GM12878 (cell line): ENCODE data around the gene TMEM37. TPM values are rescaled to one million over a fixed set of nuclear protein-coding genes. Genes with fewer than 3 reads are reported as not detected.
A peak's percentile ranks its signal among the peaks of the same experiment; 100 is the strongest.

ENCODE experiments used
- ATAC-seq: fragments of 200-7000 bp; cut with Tn5 transposase; 3 replicates; pipeline ENCODE4 v1.9.1; 2020; ENCODE audit warnings: mild to moderate bottlenecking, moderate library complexity
- BruUV-seq: library from RNA; stranded (reverse); fragments of 400-500 nt; replicated peaks from 2 replicates; lab custom pipeline; 2021; lab: Mats Ljungman, UMichigan
- CTCF ChIA-PET: fragments of 300-600 bp; sonication (Branson Sonifier 250); formaldehyde crosslinking; extraction: SDS; loops from one replicate; lab custom pipeline; 2021; ENCODE audit warnings: inconsistent platforms; lab: Yijun Ruan, JAX
- POLR2A ChIA-PET: fragments of 350-600 bp; formaldehyde crosslinking; extraction: SDS; loops from one replicate; lab custom pipeline; 2021; ENCODE audit warnings: inconsistent platforms; lab: Charles Lee
- RAD21 ChIA-PET: fragments of 300-600 bp; sonication (Branson Sonifier 250); formaldehyde crosslinking; loops from one replicate; lab custom pipeline; 2023; ENCODE audit warnings: antibody characterized with exemption; ENCODE audit not compliant: unreplicated experiment; lab: Charles Lee
- SMC1A ChIA-PET: fragments of 300-600 bp; sonication (Branson Sonifier 250); formaldehyde crosslinking; loops from one replicate; lab custom pipeline; 2023; ENCODE audit not compliant: unreplicated experiment, uncharacterized antibody; lab: Charles Lee
- DNase-seq: peaks from one replicate; pipeline ENCODE4 v3.0.0-alpha.2; 2011; ENCODE audit warnings: low read depth, low spot score
- FAIRE-seq: peaks from 3 replicates; lab custom pipeline; 2011; peaks lifted over from hg19 to GRCh38; lab: Jason Lieb, UNC
- H2AFZ ChIP-seq: 2 replicates; pipeline ENCODE4 v1.6.0; 2011; ENCODE audit warnings: low read depth, low read length, control low read depth; ENCODE audit not compliant: control insufficient read depth
- H3K27ac ChIP-seq: 2 replicates; pipeline ENCODE4 v1.5.1; 2011; ENCODE audit warnings: control low read depth; ENCODE audit not compliant: control insufficient read depth, insufficient read depth
- H3K27me3 ChIP-seq, 2 experiments: replicated peaks in 1 of 2; 2 replicates each; pipeline versions ENCODE4 v1.6.0 to v1.6.1; 2011; ENCODE audit warnings: low read length in 1 of 2; ENCODE audit not compliant: control insufficient read depth in 2 of 2, insufficient read depth in 2 of 2
- H3K36me3 ChIP-seq, 2 experiments: 2 replicates each; pipeline ENCODE4 v1.5.1; 2011; ENCODE audit warnings: low read length in 1 of 2; ENCODE audit not compliant: control insufficient read depth in 2 of 2, insufficient read depth in 2 of 2
- H3K4me1 ChIP-seq: 2 replicates; pipeline ENCODE4 v1.6.1; 2011; ENCODE audit warnings: mild to moderate bottlenecking, low read length, moderate library complexity, mixed read lengths; ENCODE audit not compliant: control insufficient read depth, insufficient read depth
- H3K4me2 ChIP-seq: 2 replicates; pipeline ENCODE4 v1.6.0; 2011; ENCODE audit warnings: control low read depth; ENCODE audit not compliant: control insufficient read depth, insufficient read depth
- H3K4me3 ChIP-seq: fragments of 200-600 bp; sonication (generic); 2 replicates; pipeline ENCODE4 v1.5.1; 2016
- H3K79me2 ChIP-seq: 2 replicates; pipeline ENCODE4 v1.6.0; 2011; ENCODE audit warnings: low read length; ENCODE audit not compliant: control insufficient read depth, insufficient read depth
- H3K9ac ChIP-seq: 2 replicates; pipeline ENCODE4 v1.8.0; 2011; ENCODE audit warnings: low read length, control low read depth, mixed read lengths; ENCODE audit not compliant: control insufficient read depth, insufficient read depth
- H3K9me3 ChIP-seq: replicated peaks from 3 replicates; pipeline ENCODE4 v1.5.1; 2011; ENCODE audit warnings: mild to moderate bottlenecking, low read length; ENCODE audit not compliant: control insufficient read depth, insufficient read depth
- H4K20me1 ChIP-seq: 2 replicates; pipeline ENCODE4 v1.6.0; 2011; ENCODE audit not compliant: control insufficient read depth, insufficient read depth
- NR2F1 ChIP-seq: fragments of 450-650 bp; conservative IDR thresholded peaks from 2 replicates; pipeline ENCODE4 v1.6.1; 2017; ENCODE audit warnings: mild to moderate bottlenecking
- RAD51 ChIP-seq: fragments of 450-650 bp; IDR thresholded peaks from 2 replicates; pipeline ENCODE4 v1.6.1; 2016; ENCODE audit warnings: moderate library complexity, mild to moderate bottlenecking, inconsistent platforms
- RB1 ChIP-seq: fragments of 450-650 bp; formaldehyde crosslinking; IDR thresholded peaks from 2 replicates; pipeline ENCODE4 v1.6.1; 2017; ENCODE audit warnings: mild to moderate bottlenecking, borderline replicate concordance
- WGBS: methylation state at CpG from one replicate; pipeline ENCODE4 v1.1.6; 2016; ENCODE audit warnings: low lambda C conversion rate; ENCODE audit not compliant: insufficient replicate concordance, insufficient coverage; ENCODE audit errors: missing lambda C conversion rate; 5-methylcytosine and 5-hydroxymethylcytosine counted together
- in situ Hi-C: fragments of 300-500 bp; cut with MboI; formaldehyde crosslinking; loops from 9 replicates; pipeline ENCODE4 v1.14.3; 2018; ENCODE audit warnings: mixed read lengths
- intact Hi-C: fragments of 100-400 bp; cut with micrococcal nuclease; formaldehyde crosslinking; loops from one replicate; pipeline ENCODE4 v1.14.2; 2022; ENCODE audit not compliant: unreplicated experiment
- polyA plus RNA-seq, 11 experiments: library from polyadenylated mRNA; depleted of rRNA in 4 of 11; unstranded in 6 of 11; stranded (reverse) in 5 of 11; fragments of >200 nt; fragmentation: Nextera tagmentation in 4 of 11; fragmentation: Illumina TruSeq in 1 of 11; extraction: Ambion mirVana in 4 of 11; extraction: Trizol in 1 of 11; gene quantifications; 1 replicate in 1 of 11; 2 replicates in 10 of 11; pipeline versions ENCODE4 v1.2.1 to v1.2.3, GENCODE V29; 2011 to 2016; ENCODE audit warnings: inconsistent platforms in 2 of 11, missing spikeins in 2 of 11, low read depth in 1 of 11
- total RNA-seq, 4 experiments: library from RNA; depleted of rRNA in 3 of 4; stranded (reverse); fragments of >200 nt in 3 of 4; fragmentation: Illumina TruSeq in 1 of 4; extraction: Trizol in 1 of 4; gene quantifications; 2 replicates each; pipeline versions ENCODE4 v1.2.1 to v1.2.3, GENCODE V29; 2013 to 2021
- TF ChIP-seq, protein P1 (sequence below): fragments of 450-650 bp; formaldehyde crosslinking; IDR thresholded peaks from 2 replicates; pipeline ENCODE4 v1.4.0; 2022; ENCODE audit warnings: mild to moderate bottlenecking, moderate library complexity

TMEM37 gene
- total and polyA plus RNA-seq, 10 of the 15 experiments (the other 5 are each of a cell fraction or from before 2014, with no cell fraction given), result 0.07 to 0.67 (median 0.24) TPM; not detected in 3

DNA sequence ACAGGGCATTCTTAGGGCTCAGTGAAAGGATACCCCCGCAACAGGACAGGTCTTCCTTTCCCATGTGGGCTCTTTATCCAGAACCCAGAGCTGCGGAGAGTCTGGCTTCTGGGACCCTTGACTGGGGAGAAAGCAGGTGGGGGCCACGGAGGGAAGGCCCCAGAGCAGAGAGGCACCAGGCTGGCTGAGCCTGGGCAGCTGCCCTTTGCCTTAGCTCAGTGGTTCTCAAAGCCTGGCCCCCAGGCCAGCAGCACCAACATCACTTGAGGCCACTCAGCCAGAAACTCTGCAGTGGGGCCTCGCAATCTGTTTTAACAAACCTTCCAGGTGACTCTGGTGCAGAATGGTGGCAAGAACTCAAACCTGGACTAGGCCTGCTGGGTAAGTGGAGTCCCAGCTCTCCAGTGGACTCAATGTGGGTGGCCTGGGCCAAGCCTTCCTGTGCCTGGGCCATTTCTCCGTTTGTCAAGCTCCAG, 1.6 kb upstream of the TMEM37 start:
- Histone ChIP-seq H3K79me2 (no peaks in the 10 kb centered on the region), H3K9me3 (no peaks in the 10 kb centered on the region), H3K27me3 (peaks cover 0 to 5% of the 10 kb centered on the region in 2 experiments; a peak in 2 of 4 replicates), H3K9ac (no peak overlapping the region), H3K27ac (no peak overlapping the region), H3K36me3 (no peaks in the 10 kb centered on the region), H3K4me1 (peaks cover 17% of the 10 kb centered on the region), H2AFZ (no peak overlapping the region), H4K20me1 (no peaks in the 10 kb centered on the region), H3K4me2 (no peak overlapping the region), H3K4me3 (no peak overlapping the region)
- ChIA-PET CTCF (interaction anchor here (0.8 to 1.7 kb wide), 7 partner anchors 14 to 51 kb away, joined by 3 to 9 read pairs (median 5); no protein-coding TSS in a partner anchor), SMC1A (interaction anchor here (1.2 to 3.7 kb wide), 4 partner anchors 10 to 791 kb away, joined by 3 to 23 read pairs (median 4); no protein-coding TSS in a partner anchor), POLR2A (interaction anchor here (1.1 kb wide), 1 partner anchor 50 kb away, joined by 3 read pairs; no protein-coding TSS in a partner anchor), RAD21 (interaction anchor here (1.4 to 1.9 kb wide), 3 partner anchors 13 to 548 kb away, joined by 3 to 9 read pairs (median 3); no protein-coding TSS in a partner anchor)
- no peak for TF ChIP-seq RB1
- no peak for TF ChIP-seq RAD51
- TF ChIP-seq NR2F1, result 0 out of 2 replicates have a peak, but pooled peaks have one; percentile 2
- TF ChIP-seq, protein P1, sequence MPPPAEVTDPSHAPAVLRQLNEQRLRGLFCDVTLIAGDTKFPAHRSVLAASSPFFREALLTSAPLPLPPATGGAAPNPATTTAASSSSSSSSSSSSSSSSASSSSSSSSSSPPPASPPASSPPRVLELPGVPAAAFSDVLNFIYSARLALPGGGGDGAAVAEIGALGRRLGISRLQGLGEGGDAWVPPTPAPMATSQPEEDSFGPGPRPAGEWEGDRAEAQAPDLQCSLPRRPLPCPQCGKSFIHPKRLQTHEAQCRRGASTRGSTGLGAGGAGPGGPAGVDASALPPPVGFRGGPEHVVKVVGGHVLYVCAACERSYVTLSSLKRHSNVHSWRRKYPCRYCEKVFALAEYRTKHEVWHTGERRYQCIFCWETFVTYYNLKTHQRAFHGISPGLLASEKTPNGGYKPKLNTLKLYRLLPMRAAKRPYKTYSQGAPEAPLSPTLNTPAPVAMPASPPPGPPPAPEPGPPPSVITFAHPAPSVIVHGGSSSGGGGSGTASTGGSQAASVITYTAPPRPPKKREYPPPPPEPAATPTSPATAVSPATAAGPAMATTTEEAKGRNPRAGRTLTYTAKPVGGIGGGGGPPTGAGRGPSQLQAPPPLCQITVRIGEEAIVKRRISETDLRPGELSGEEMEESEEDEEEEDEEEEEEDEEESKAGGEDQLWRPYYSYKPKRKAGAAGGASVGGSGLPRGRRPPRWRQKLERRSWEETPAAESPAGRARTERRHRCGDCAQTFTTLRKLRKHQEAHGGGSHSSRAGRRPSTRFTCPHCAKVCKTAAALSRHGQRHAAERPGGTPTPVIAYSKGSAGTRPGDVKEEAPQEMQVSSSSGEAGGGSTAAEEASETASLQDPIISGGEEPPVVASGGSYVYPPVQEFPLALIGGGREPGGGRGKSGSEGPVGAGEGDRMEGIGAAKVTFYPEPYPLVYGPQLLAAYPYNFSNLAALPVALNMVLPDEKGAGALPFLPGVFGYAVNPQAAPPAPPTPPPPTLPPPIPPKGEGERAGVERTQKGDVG (CRISPR knock-in tag), result no peak
- no peak for DNase-seq
- intact Hi-C loops (no loop called here), in situ Hi-C loops (no loop called here)
- FAIRE-seq, result no peak
- ATAC-seq, result no peak
- no TSS peak for BruUV-seq
- 58% methylated on average over 5 of the region's 5 CpGs for WGBS
